Trophoblast cell (in vitro differentiated cells and primary cell): ENCODE measurements around the gene GPBAR1.

Source experiments
- DNase-seq, 2 donors: peaks; one replicate each; pipeline ENCODE4 v3.0.0-alpha.2; 2016
- H2AFZ ChIP-seq: 2 replicates; pipeline ENCODE4 v1.6.1; 2013; ENCODE audit warnings: low read length, moderate library complexity, mild to moderate bottlenecking; ENCODE audit not compliant: insufficient read depth, poor library complexity
- H2AK5ac ChIP-seq: 2 replicates; pipeline ENCODE4 v1.6.1; 2013; ENCODE audit warnings: mild to moderate bottlenecking, low read length
- H2BK120ac ChIP-seq: 2 replicates; pipeline ENCODE4 v1.6.1; 2013; ENCODE audit warnings: low read length, mild to moderate bottlenecking, moderate library complexity; ENCODE audit not compliant: insufficient read depth, poor library complexity
- H2BK12ac ChIP-seq: 2 replicates; pipeline ENCODE4 v1.6.1; 2013; ENCODE audit warnings: mild to moderate bottlenecking, low read length, moderate library complexity
- H2BK5ac ChIP-seq: 2 replicates; pipeline ENCODE4 v1.6.1; 2013; ENCODE audit warnings: low read length, low read depth, moderate library complexity, mild to moderate bottlenecking; ENCODE audit not compliant: poor library complexity
- H3K14ac ChIP-seq: 2 replicates; pipeline ENCODE4 v1.6.1; 2013; ENCODE audit warnings: mild to moderate bottlenecking, low read length
- H3K18ac ChIP-seq: 2 replicates; pipeline ENCODE4 v1.6.1; 2013; ENCODE audit warnings: mild to moderate bottlenecking, low read length
- H3K23ac ChIP-seq: 2 replicates; pipeline ENCODE4 v1.6.1; 2013; ENCODE audit warnings: low read length
- H3K27ac ChIP-seq: 2 replicates; pipeline ENCODE4 v1.5.1; 2013; ENCODE audit warnings: low read depth, mild to moderate bottlenecking, inconsistent platforms, low read length, moderate library complexity
- H3K27me3 ChIP-seq: 2 replicates; pipeline ENCODE4 v1.6.1; 2013; ENCODE audit warnings: inconsistent platforms, mild to moderate bottlenecking, low read length, moderate library complexity; ENCODE audit not compliant: insufficient read depth
- H3K36me3 ChIP-seq, 2 experiments: 1 replicate in 1 of 2; 2 replicates in 1 of 2; pipeline ENCODE4 v1.6.1; 2013; ENCODE audit warnings: low read length in 2 of 2, mild to moderate bottlenecking in 2 of 2, moderate library complexity in 1 of 2; ENCODE audit not compliant: insufficient read depth in 2 of 2, control insufficient read depth in 1 of 2
- H3K4ac ChIP-seq: 2 replicates; pipeline ENCODE4 v1.6.1; 2013; ENCODE audit warnings: low read depth, mild to moderate bottlenecking, low read length, moderate library complexity
- H3K4me1 ChIP-seq, 2 experiments: 1 replicate in 1 of 2; 2 replicates in 1 of 2; pipeline ENCODE4 v1.6.1; 2013; ENCODE audit warnings: low read length in 2 of 2, mild to moderate bottlenecking in 2 of 2, moderate library complexity in 1 of 2; ENCODE audit not compliant: insufficient read depth in 2 of 2, control insufficient read depth in 1 of 2
- H3K4me2 ChIP-seq: 2 replicates; pipeline ENCODE4 v1.6.1; 2013; ENCODE audit warnings: inconsistent platforms, mild to moderate bottlenecking, low read length, moderate library complexity
- H3K4me3 ChIP-seq: 2 replicates; pipeline ENCODE4 v1.5.1; 2013; ENCODE audit warnings: mild to moderate bottlenecking, low read depth, low read length, inconsistent platforms
- H3K79me1 ChIP-seq: one replicate; pipeline ENCODE4 v1.6.1; 2013; ENCODE audit warnings: low read length
- H3K79me2 ChIP-seq: 2 replicates; pipeline ENCODE4 v1.6.1; 2013; ENCODE audit warnings: low read length, mild to moderate bottlenecking; ENCODE audit not compliant: control insufficient read depth, insufficient read depth, poor library complexity
- H3K9ac ChIP-seq: 2 replicates; pipeline ENCODE4 v1.6.1; 2013; ENCODE audit warnings: mild to moderate bottlenecking, low read length
- H3K9me3 ChIP-seq: 2 replicates; pipeline ENCODE4 v1.6.1; 2013; ENCODE audit warnings: low read depth, mild to moderate bottlenecking, control low read depth, inconsistent platforms, low read length; ENCODE audit not compliant: insufficient read depth
- H4K12ac ChIP-seq: 2 replicates; pipeline ENCODE4 v1.6.1; 2013; ENCODE audit warnings: low read depth, mild to moderate bottlenecking, low read length, moderate library complexity
- H4K8ac ChIP-seq: 2 replicates; pipeline ENCODE4 v1.6.1; 2013; ENCODE audit warnings: low read depth, mild to moderate bottlenecking, low read length, moderate library complexity
- H4K91ac ChIP-seq: one replicate; pipeline ENCODE4 v1.6.1; 2013; ENCODE audit warnings: low read depth, mild to moderate bottlenecking, low read length, moderate library complexity
- WGBS: extraction: QIAGEN DNeasy Blood & Tissue Kit; methylation state at CpG from one replicate; pipeline ENCODE4 v1.1.7; 2013; ENCODE audit warnings: missing lambda C conversion rate; ENCODE audit not compliant: insufficient read length, insufficient coverage; ENCODE audit errors: extremely low coverage; 5-methylcytosine and 5-hydroxymethylcytosine counted together

GPBAR1 gene

GRCh38 chr2:218217360-218218267 lies 43.2 kb upstream of the GPBAR1 start:
- Histone ChIP-seq H3K14ac (peak overlapping the region; percentile 96), H4K12ac (peak overlapping the region; percentile 94), H2AK5ac (peak overlapping the region; percentile 94), H2BK120ac (peak overlapping the region; percentile 54), H3K9me3 (no peaks in the 10 kb centered on the region), H4K91ac (peak overlapping the region; percentile 97), H2AFZ (peak overlapping the region; percentile 66), H4K8ac (peak overlapping the region; percentile 69), H3K18ac (peak overlapping the region; percentile 95), H3K27ac (peak overlapping the region; percentile 91), H3K4me3 (peak overlapping the region; percentile 96), H2BK12ac (peak overlapping the region; percentile 29), H3K4ac (peak overlapping the region; percentile 100), H3K36me3 (peaks cover 4 to 9% of the 10 kb centered on the region in 2 experiments), H3K23ac (no peak overlapping the region), H2BK5ac (peak overlapping the region; percentile 97), H3K4me2 (peak overlapping the region; percentile 74), H3K4me1 (peaks cover 11 to 18% of the 10 kb centered on the region in 2 experiments), H3K79me2 (peaks cover 31% of the 10 kb centered on the region), H3K9ac (peak overlapping the region; percentile 96), H3K27me3 (no peaks in the 10 kb centered on the region), H3K79me1 (peaks cover 16% of the 10 kb centered on the region)
- no CpG with 5 or more reads among the region's 47 CpGs for WGBS
- DNase-seq, result peak; percentile 56 to 85

GRCh38 chr2:218218268-218219185 lies 42.3 kb upstream of the GPBAR1 start:
- Histone ChIP-seq H3K79me2 (peaks cover 35% of the 10 kb centered on the region), H3K14ac (peak overlapping the region; percentile 96), H3K9ac (peak overlapping the region; percentile 96), H2BK5ac (peak overlapping the region; percentile 97), H4K12ac (no peak overlapping the region), H3K79me1 (peaks cover 16% of the 10 kb centered on the region), H3K36me3 (peaks cover 4 to 9% of the 10 kb centered on the region in 2 experiments), H3K4me2 (peak overlapping the region; percentile 74), H2BK12ac (no peak overlapping the region), H2AFZ (no peak overlapping the region), H3K4me3 (no peak overlapping the region), H3K4me1 (peaks cover 13 to 22% of the 10 kb centered on the region in 2 experiments), H2BK120ac (peak overlapping the region; percentile 54), H3K23ac (no peak overlapping the region), H3K27ac (peak overlapping the region; percentile 91), H3K18ac (no peak overlapping the region), H3K4ac (peak overlapping the region; percentile 100), H2AK5ac (no peak overlapping the region), H4K8ac (no peak overlapping the region), H3K9me3 (no peaks in the 10 kb centered on the region), H3K27me3 (no peaks in the 10 kb centered on the region), H4K91ac (no peak overlapping the region)
- peak; percentile 44 to 71 for DNase-seq
- no CpG with 5 or more reads among the region's 4 CpGs for WGBS

- Histone ChIP-seq H3K4me2 (peak overlapping the region; percentile 17), H2AFZ (no peak overlapping the region), H3K4me1 (peaks cover 13 to 22% of the 10 kb centered on the region in 2 experiments), H2AK5ac (no peak overlapping the region), H3K79me2 (peaks cover 35% of the 10 kb centered on the region), H3K9me3 (no peaks in the 10 kb centered on the region), H4K12ac (no peak overlapping the region), H3K79me1 (peaks cover 16% of the 10 kb centered on the region), H3K4ac (peak overlapping the region; percentile 92), H2BK120ac (no peak overlapping the region), H3K14ac (no peak overlapping the region), H4K8ac (no peak overlapping the region), H3K4me3 (no peak overlapping the region), H3K36me3 (peaks cover 4 to 14% of the 10 kb centered on the region in 2 experiments), H3K23ac (peak overlapping the region; percentile 87), H3K27me3 (no peaks in the 10 kb centered on the region), H4K91ac (no peak overlapping the region), H2BK12ac (no peak overlapping the region), H3K9ac (no peak overlapping the region), H3K18ac (no peak overlapping the region), H3K27ac (no peak overlapping the region), H2BK5ac (peak overlapping the region; percentile 33)
- WGBS, result no CpG with 5 or more reads among the region's 2 CpGs
- no peak for DNase-seq
Observed at GRCh38 chr2:218219934-218220333, 40.9 kb upstream of the GPBAR1 start.

GRCh38 chr2:218221000-218221399 lies 39.8 kb upstream of the GPBAR1 start:
- Histone ChIP-seq H3K4me2 (no peak overlapping the region), H2AK5ac (no peak overlapping the region), H3K4ac (peak overlapping the region; percentile 82), H3K79me2 (peaks cover 35% of the 10 kb centered on the region), H3K4me1 (peaks cover 13 to 22% of the 10 kb centered on the region in 2 experiments), H4K91ac (no peak overlapping the region), H3K9ac (no peak overlapping the region), H3K27ac (no peak overlapping the region), H2BK12ac (no peak overlapping the region), H4K12ac (no peak overlapping the region), H3K27me3 (no peaks in the 10 kb centered on the region), H3K23ac (peak overlapping the region; percentile 37), H2BK120ac (no peak overlapping the region), H3K79me1 (peaks cover 16% of the 10 kb centered on the region), H3K18ac (no peak overlapping the region), H2AFZ (no peak overlapping the region), H3K4me3 (no peak overlapping the region), H3K36me3 (peaks cover 7 to 18% of the 10 kb centered on the region in 2 experiments), H3K14ac (no peak overlapping the region), H3K9me3 (no peaks in the 10 kb centered on the region), H2BK5ac (no peak overlapping the region), H4K8ac (no peak overlapping the region)
- WGBS, result no CpG with 5 or more reads among the region's 5 CpGs
- no peak for DNase-seq
